ENCODE measurements around the gene DENND4C.
A peak's percentile ranks its signal among the peaks of the same experiment; 100 is the strongest.
"Not testable (repeated sequence)": the region's sequence is repeated elsewhere in the genome, so short reads cannot be mapped to it uniquely, and the experiment has no call there.

DENND4C gene

DNA sequence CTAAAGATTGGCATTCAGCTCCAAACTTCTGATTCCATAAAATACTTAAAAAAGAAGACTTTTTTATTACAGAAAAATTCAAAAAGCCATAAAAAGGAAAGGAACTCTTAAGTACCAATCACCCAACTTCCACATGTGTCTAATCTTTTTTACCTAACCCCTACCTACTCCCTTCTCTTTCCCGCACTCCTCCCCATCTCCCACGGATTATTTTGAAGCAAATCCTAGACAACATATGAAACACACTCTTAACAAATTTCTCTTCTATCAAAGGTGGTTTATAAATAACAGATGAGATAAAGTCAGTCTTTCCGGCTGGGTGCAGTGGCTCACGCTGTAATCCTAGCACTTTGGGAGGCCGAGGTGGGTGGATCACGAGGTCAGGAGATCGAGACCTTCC is 5.9 kb upstream of the DENND4C start:
- no peak for DNase-seq (ENCODE audit: low read depth in 2 of 2)

DNA sequence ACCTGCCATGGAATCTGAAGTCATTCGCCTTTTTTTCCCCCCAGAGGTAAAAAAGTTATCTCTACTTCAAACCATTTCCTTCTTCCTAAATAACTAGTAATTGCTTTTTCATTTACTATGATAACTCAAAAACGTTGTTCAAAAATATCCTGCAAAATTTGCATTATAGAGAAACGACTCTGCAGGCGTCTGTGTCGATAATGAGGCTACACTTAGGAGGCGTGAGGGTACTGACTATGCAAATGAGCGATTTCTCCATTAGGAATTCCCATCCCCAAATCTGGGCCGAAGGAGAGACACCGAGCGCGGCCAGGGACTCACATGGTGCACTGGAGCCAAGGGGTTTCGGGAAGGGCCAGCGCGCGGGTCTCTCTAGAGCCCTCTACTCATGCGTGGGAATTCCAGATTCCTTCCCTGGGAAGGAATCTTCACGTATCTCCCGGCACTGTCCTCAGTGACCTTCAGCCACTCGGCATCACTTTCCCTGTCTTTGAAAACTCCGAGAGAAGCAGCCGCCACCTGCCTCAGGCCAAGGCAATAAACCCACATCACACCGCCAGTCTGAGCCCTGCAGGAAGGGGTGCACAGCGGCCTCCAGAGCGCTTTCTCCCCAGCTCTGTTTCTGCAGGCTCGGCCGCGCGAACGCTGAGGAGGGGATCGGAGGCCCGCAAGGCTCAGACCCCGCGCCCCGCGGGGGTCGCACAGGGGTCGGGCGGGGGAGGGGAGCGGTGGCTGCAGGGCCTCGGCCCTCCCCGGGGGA is 718 bp upstream of the DENND4C start:
- peak; percentile 37 to 42 for DNase-seq (ENCODE audit: low read depth in 2 of 2)

GRCh38 chr9:19231126-19231903 is 822 bp downstream of the DENND4C start:
- DNase-seq (ENCODE audit: low read depth in 2 of 2) = no peak

- DNase-seq (ENCODE audit: low read depth in 2 of 2) = no peak
Observed at GRCh38 chr9:19231904-19232822, 1.7 kb downstream of the DENND4C start.

- no peak for DNase-seq (ENCODE audit: low read depth in 2 of 2)
Observed at GRCh38 chr9:19232823-19233194, 2.3 kb downstream of the DENND4C start.

- DNase-seq (ENCODE audit: low read depth in 2 of 2) = no peak
Observed at GRCh38 chr9:19233344-19233743, 2.9 kb downstream of the DENND4C start.

DNA sequence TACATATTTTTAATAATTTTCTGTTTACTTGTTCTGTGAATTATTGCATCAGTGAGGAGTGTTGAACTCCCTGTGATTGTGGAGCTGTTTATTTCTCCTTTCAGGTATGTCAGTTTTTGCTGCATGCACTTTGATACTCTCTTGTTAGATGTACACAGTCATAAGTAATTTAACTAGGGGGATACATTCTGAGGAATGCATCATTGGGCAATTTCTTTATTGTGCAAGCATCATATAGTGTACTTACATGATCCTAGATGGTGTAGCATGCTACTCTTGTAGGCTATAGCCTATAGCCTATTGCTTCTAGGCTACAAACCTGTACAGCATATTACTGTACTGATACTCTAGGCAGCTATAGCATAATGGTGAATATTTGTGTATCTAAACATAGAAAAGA is 9.5 kb downstream of the DENND4C start:
- DNase-seq (ENCODE audit: low read depth in 2 of 2) = no peak

GRCh38 chr9:19241728-19242127 is 11.2 kb downstream of the DENND4C start:
- DNase-seq (ENCODE audit: low read depth in 2 of 2) = no peak

DNA sequence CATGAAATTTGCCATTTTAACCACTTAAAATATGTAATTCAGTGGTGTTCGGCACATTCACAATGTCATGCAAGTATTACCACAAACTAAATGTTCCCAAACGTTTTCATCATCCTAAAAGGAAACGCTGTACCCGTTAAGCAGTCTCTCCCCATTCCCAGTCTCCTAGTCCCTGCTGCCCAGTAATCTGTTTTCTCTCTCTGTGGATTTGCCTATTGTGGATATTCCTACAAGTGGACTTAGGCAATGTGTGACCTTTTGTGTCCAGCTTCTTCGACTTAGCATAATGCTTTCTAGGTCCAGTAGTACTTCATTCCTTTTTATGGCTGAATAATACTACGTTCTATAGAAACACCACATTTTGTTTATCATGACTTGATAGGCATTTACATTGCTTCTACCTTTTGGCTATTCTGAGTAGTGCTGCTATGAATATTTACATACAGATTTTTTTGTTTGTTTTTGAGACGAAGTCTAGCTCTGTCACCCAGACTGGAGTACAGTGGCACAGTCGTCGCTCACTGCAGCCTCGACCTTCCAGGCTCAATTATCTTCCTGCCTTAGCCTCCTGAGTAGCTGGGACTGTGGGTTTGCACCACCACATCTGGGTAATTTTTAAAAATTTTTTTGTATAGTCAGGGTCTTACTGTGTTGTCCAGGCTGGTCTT is 13.0 kb downstream of the DENND4C start:
- DNase-seq (ENCODE audit: low read depth in 2 of 2) = no peak

DNA sequence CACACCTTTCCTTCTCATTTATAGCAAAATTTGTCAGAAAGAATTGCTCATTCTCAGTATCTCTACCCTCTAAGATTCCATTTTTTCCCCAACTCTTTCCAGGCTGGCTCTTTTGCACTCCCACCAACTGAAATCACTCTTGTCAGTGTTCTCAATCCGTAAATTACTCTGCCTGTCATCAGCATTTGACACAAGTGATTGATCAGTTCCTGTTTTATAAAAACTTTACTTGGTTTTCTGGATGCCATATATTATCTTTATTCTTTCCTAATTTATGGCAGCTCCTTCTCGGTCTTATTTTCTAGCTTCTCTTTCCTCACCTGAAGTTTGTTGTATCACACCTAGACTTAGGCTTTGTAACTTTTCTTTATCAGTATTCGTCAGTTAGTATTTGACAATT is 16.4 kb downstream of the DENND4C start:
- DNase-seq (ENCODE audit: low read depth in 2 of 2) = no peak

DNA sequence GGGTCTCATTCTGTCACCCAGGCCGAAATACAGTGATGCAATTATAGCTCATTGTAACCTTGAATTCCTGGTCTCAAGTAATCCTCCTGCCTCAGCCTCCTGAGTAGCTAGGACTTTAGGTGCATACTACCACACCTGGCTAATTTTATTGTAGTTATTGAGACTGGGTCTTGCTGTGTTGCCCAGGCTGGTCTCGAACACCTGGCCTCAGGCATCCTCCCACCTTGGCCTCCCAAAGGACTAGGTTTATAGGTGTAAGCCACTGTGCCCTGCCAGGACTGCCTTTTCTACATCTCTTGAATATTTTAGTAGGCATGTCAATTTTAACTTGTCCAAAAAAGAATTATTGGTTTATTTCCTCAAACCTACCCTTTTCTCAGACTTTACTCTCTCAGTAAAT is 16.9 kb downstream of the DENND4C start:
- no peak for DNase-seq (ENCODE audit: low read depth in 2 of 2)

DNA sequence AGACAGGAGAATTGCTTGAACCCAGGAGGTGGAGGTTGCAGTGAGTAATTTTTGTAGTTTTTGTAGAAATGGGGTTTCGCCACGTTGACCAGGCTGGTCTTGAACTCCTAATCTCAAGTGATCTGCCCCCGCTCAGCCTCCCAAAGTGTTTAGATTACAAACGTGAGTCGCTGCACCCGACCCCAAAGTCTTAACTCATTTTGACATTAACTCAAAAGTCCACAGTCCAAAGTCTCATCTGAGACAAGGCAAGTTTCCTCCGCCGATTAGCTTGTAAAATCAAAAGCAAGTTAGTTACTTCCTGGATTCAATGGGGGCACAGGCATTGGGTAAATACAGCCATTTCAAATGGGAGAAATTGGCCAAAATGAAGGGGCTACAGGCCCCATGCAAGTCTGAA is 19.9 kb downstream of the DENND4C start:
- DNase-seq (ENCODE audit: low read depth in 2 of 2) = not testable (repeated sequence)

DNA sequence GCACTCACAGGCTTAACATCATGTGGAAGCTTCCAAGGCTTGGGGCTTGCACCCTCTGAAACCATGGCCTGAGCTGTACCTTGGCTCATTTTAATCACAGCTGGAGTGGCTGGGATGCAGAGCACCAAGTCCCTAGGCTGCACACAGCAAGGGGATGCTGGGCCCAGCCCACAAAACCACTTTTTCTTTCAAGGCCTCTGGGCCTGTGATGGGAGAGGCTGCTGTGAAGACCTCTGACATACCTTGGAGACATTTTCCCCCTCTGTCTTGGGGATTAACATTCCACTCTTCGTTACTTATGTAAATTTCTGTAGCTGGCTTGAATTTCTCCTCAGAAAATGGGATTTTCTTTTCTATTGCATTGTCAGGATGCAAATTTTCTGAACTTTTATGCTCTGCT is 20.7 kb downstream of the DENND4C start:
- not testable (repeated sequence) for DNase-seq (ENCODE audit: low read depth in 2 of 2)

- DNase-seq (ENCODE audit: low read depth in 2 of 2) = not testable (repeated sequence)
Observed at GRCh38 chr9:19251622-19252021, 21.1 kb downstream of the DENND4C start.

- no peak for DNase-seq (ENCODE audit: low read depth in 2 of 2)
Observed at GRCh38 chr9:19252174-19252884, 21.8 kb downstream of the DENND4C start.

- no peak for DNase-seq (ENCODE audit: low read depth in 2 of 2)
Observed at GRCh38 chr9:19252885-19253219, 22.4 kb downstream of the DENND4C start.

DNA sequence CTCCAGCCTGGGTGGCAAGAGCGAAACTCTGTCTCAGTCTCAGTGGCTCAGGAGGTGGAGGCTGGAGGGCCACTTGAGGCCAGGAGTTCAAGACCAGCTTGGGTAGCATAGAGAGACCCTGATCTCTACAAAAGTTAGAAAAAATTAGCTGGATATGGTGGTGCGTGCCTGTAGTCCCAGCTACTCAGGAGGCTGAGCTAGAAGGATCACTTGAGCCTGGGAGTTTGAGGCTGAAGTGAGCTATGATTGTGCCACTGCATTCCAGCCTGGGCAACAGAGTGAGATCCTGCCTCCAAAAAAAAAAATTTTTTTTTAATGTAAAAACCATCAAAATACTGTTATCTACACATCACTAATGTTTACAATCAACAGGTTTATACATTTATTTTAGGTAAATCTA is 24.6 kb downstream of the DENND4C start:
- no peak for DNase-seq (ENCODE audit: low read depth in 2 of 2)

GRCh38 chr9:19255821-19256220 is 25.3 kb downstream of the DENND4C start:
- DNase-seq (ENCODE audit: low read depth in 2 of 2) = no peak

GRCh38 chr9:19259665-19260255 is 29.3 kb downstream of the DENND4C start:
- not testable (repeated sequence) for DNase-seq (ENCODE audit: low read depth in 2 of 2)

DNA sequence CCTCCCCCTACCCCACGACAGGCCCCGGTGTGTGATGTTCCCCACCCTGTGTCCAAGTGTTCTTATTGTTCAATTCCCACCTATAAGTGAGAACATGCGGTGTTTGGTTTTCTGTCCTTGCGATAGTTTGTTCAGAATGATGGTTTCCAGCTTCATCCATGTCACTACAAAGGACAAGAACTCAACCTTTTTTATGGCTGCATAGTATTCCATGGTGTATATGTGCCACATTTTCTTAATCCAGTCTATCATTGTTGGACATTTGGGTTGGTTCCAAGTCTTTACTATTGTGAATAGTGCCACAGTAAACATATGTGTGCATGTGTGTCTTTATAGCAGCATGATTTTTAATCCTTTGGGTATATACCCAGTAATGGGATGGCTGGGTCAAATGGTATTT is 35.1 kb downstream of the DENND4C start:
- not testable (repeated sequence) for DNase-seq (ENCODE audit: low read depth in 2 of 2)

Measured in stimulated activated CD8-positive, alpha-beta memory T cell treated with anti-CD3 and anti-CD28 coated beads, Interleukin-7, amount 100 ng/mL, for 1 hour (primary cell).